GM19035 (cell line): Measurements from ENCODE around the gene MARK3.

Experiments used
- ATAC-seq: cut with Tn5 transposase; IDR thresholded peaks from one replicate; pipeline ENCODE4 v1.9.1; 2021; ENCODE audit not compliant: unreplicated experiment

The MARK3 gene

DNA sequence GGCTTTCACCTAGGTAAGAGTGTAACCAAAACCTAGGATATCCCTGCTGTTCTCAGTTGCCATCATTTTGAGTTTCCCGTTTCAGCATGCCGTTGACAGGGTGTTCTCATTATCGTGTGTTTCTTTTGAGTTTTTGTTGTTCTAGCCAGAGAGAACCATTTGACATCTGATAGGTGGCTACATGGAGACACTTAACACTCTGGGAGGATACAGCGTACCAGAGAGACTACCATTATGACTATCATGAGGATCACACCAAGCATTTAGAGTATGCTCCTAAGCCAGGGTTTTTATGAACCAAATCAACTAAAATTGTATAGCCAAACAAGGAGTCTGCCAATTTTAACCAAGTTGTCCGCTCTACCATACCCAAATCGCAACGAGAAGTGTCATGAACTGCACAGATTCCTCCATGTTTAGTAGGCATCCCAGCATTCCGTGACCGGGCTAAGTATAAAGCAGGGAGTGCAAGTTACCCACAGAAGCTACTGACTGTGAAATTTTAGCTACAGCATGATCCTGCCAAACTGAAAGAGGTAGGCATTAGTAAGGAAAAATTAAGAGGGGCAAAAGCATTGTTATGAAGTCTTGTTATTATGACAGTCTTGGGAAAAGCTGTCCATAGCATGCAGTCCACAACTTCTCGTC, 48.8 kb downstream of the MARK3 start:
- no peak for ATAC-seq

GRCh38 chr14:103434868-103435442, 49.7 kb downstream of the MARK3 start:
- ATAC-seq, result no peak

GRCh38 chr14:103436533-103436932, 51.3 kb downstream of the MARK3 start:
- no peak for ATAC-seq

GRCh38 chr14:103442288-103442687, 57.1 kb downstream of the MARK3 start:
- ATAC-seq, result no peak

DNA sequence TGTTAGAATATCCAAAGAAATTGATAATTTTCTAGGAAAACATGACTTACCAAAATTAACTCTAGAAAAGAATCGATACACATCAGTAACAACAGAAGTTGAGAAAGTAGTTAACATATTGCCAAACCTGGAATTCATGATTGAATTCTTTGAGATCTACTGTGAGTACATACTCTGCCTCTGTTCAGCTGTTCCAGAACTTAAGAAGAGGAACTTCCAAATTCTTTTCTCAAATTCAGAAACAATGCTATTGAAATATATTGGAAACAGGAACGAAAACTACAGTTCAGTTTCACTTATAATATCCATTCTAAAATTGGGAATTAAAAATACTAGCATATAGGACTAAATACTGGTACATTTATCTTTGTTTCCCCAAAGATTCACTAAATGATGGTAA, 57.9 kb downstream of the MARK3 start:
- no peak for ATAC-seq

GRCh38 chr14:103444837-103445524, 59.8 kb downstream of the MARK3 start:
- no peak for ATAC-seq

- no peak for ATAC-seq
These were observed 60.6 kb downstream of the MARK3 start for GRCh38 chr14:103445806-103446205.

DNA sequence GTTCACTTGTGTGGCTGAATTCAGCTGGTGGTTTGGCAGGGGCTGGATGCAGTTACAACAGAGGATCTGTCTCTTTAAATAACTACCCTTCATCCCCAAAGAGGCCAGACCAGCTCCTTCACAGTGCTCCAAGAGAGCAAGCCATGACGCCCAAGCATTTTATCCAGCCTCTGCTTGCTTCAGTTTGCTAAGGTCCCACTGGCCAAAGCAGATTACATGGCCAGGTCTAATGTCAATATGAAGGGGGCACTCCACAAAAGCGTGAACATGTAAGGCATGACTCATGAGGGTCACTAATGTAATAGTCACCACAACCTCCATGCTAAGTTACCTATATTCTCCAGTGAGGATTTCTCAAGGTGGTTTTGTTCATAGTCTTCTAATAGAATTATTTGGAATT, 62.9 kb downstream of the MARK3 start:
- no peak for ATAC-seq

DNA sequence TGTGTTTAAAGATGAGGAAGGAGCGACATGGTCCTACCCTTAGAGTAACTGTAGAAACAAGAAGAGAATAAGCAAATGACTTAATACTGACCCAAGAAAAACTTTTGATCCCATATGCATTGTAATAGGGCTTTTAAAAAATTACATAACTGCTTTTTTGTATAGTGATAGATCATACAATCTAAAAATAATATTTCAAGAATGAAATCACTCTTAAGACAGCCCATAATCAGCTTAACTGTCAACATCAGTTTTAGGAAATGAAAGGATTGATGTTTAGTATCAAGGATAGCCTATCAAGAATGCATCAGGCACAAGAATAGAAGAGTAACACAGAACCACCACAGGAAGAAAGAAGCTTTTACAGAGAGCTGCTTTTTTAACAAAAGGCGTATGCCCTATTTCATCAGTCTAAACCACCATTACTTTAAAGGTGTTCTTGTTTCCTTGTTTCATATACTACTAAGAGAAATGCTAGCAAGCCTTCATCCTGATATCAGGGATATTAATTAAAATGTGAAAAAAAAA, 64.5 kb downstream of the MARK3 start:
- ATAC-seq, result no peak

- ATAC-seq, result no peak
These were observed 65.2 kb downstream of the MARK3 start for GRCh38 chr14:103450416-103450815.

DNA sequence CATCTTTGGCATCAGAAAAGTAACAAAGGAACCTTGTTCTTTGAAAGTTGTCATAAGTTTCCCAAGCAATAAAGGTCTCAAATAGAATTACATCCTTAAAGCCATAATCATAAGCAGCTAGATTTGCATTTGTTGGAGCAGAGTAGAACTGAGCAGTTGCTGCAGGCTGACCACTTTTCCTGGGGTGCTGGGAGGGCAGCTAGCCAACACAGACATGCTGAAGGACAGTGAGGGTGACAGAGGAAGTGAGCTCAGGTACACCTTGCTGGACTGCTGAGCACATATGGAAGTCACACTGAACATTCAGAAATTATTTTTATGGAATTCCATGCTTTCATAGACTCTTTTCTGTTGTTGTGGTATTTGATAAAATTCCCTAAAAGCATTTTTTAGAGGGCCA, 66.2 kb downstream of the MARK3 start:
- ATAC-seq, result no peak

DNA sequence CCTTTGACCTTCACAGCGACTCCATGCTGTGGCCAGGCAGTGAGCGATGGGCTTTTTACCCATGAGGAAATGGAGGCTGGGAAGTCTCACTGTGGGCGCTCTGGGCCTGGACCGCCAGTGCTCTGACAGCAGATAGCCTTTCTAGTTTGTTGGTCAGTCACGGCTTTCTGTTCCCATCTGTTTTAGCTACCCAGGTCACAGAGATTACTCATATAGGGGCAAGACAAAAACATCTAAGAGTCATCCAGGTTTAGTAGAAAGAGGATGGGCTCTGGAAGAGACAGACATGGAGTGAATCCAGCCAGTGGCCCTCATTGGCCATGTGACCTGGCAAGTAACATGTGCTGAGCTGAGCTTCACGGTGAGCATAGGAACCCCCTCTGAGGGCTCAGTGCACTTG, 68.6 kb downstream of the MARK3 start:
- ATAC-seq, result no peak

DNA sequence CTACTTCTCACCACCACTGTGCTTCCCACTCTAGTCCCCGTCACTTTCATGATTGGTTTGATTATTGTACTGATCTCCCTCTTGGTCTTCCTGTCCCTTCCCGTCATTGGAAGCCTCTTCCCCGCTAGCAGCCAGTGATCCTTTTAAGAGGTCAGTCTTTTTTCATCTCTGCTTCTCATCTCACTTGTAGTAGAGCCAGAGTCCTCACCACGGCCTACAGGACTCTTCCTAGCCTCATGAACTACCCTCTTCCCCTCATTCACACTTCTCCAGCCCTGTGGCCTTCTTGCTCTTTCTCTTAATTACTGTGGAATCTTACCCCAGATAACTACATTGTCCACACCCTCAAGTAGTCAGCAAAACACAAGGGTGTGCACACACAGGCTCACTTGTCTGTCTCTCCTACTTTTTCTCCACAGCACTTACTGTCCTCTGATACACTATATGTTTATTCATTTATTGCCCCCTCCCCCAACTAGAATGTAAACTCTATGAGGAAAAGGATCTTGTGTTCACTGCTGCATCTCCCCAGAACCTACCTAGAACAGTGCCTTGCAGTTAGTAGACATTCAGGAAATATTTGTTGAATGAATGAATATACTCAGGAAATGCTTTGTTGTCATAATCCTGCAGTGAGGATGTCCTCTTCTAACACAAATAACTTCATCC, 71.1 kb downstream of the MARK3 start:
- no peak for ATAC-seq

DNA sequence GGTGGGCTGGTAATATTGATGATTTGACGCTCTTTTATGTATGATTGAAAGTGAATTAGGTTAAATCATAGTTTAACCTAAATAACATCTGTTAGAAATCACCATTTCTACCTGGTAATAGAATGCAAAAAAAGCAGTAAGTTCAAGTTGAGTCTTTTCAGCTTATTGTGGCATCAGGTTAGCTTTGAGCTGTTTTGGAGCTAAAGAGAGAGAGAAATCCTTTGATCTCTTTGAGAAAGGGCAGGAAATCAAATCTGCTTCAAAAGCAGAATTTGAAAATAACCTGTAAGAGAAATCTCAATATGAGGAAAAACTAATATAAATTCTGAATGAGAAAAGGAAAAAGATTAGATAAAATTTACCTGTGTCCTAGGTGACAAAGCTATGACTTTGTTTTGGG, 75.2 kb downstream of the MARK3 start:
- ATAC-seq, result no peak

- no peak for ATAC-seq
These were observed 77.9 kb downstream of the MARK3 start for GRCh38 chr14:103463149-103463548.

DNA sequence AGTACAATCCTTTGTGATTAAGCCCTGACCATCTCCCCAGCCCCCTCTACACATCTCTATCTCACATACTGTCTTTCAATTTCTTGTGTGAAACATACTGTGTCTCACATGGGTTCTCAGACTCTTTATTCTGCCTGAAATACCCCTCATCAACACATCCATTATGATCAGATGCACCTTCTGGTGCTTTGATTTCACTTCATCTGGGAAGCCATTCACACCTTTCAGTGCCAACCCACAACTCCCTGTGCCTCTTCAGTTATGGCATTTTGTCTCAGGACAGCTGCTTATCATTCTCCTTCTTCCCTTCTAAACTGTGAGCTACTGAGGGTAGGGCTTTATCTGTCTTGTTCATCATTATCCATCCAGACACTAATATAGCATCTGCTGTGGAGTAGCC, 78.6 kb downstream of the MARK3 start:
- ATAC-seq, result no peak

DNA sequence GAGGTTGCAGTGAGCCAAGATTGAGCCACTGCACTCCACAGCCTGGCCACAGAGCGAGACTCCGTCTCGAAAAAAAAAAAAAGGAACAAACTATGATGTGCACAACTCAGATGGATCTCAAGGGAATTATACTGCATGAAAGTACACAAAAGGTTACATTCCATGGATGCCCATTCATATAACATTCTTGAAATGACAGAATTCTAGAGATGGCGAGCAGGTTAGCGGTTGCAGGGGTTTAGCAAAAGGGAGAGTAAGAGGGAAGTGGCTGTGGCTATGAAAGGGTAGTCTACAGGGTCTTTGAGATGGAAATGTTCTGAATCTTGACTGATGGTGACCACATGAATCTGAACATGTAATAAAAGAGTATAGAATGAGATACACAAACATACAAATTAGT, 87.7 kb downstream of the MARK3 start:
- ATAC-seq, result no peak

DNA sequence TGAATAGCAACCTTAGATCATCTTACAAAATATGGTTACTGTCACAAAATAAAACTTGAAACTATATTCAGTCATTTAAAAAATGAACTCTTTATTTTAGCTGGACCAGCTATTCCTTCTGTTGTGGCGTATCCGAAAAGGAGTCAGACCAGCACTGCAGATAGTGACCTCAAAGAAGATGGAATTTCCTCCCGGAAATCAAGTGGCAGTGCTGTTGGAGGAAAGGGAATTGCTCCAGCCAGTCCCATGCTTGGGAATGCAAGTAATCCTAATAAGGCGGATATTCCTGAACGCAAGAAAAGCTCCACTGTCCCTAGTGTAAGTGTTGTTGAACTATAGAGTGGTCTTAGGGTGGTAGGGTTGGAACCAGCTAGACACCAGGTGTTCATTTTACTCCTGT, 89.7 kb downstream of the MARK3 start:
- no peak for ATAC-seq

GRCh38 chr14:103476065-103476464, 90.8 kb downstream of the MARK3 start:
- ATAC-seq, result no peak

GRCh38 chr14:103476631-103477030, 91.4 kb downstream of the MARK3 start:
- ATAC-seq, result no peak

- ATAC-seq, result peak; percentile 71
These were observed 95.4 kb downstream of the MARK3 start for GRCh38 chr14:103480595-103480994.

GRCh38 chr14:103483600-103483999, 98.4 kb downstream of the MARK3 start:
- ATAC-seq, result no peak
